Mesodermal cell (in vitro differentiated cells): ENCODE results near the gene OPN4.
"Not testable (repeated sequence)": the region's sequence is repeated elsewhere in the genome, so short reads cannot be mapped to it uniquely, and the experiment has no call there.

ENCODE experiments used
- H3K27ac ChIP-seq: 2 replicates; pipeline ENCODE4 v1.7.0; 2013; ENCODE audit warnings: mild to moderate bottlenecking, low read depth, low read length, moderate library complexity; ENCODE audit not compliant: severe bottlenecking
- H3K36me3 ChIP-seq: 2 replicates; pipeline ENCODE4 v1.7.1; 2013; ENCODE audit warnings: mild to moderate bottlenecking, low read length, moderate library complexity; ENCODE audit not compliant: control insufficient read depth, insufficient read depth
- H3K4me1 ChIP-seq: one replicate; pipeline ENCODE4 v1.7.1; 2013; ENCODE audit warnings: mild to moderate bottlenecking, low read length; ENCODE audit not compliant: insufficient read depth, control insufficient read depth, poor library complexity, severe bottlenecking
- H3K4me3 ChIP-seq: 2 replicates; pipeline ENCODE4 v1.7.0; 2013; ENCODE audit warnings: low read length, control low read depth, mild to moderate bottlenecking; ENCODE audit not compliant: insufficient read depth, poor library complexity, severe bottlenecking; ENCODE audit errors: extremely low read depth
- H3K9me3 ChIP-seq: 2 replicates; pipeline ENCODE4 v1.7.1; 2013; ENCODE audit warnings: mild to moderate bottlenecking, low read length, moderate library complexity; ENCODE audit not compliant: control insufficient read depth
- WGBS, 2 experiments: methylation state at CpG; one replicate each; pipeline ENCODE4 v1.1.5; 2013; ENCODE audit warnings: missing lambda C conversion rate in 2 of 2; ENCODE audit not compliant: insufficient coverage in 2 of 2; 5-methylcytosine and 5-hydroxymethylcytosine counted together

Gene OPN4

GRCh38 chr10:86632951-86633350 is 21.4 kb upstream of the OPN4 start:
- WGBS, 2 experiments, result 60 to 66% methylated on average over 4 of the region's 5 CpGs
- Histone ChIP-seq H3K9me3 (no peaks in the 10 kb centered on the region), H3K36me3 (no peaks in the 10 kb centered on the region), H3K4me1 (peaks cover 5% of the 10 kb centered on the region), H3K4me3 (no peak overlapping the region), H3K27ac (no peak overlapping the region)

- Histone ChIP-seq H3K36me3 (no peaks in the 10 kb centered on the region), H3K4me1 (peaks cover 5% of the 10 kb centered on the region), H3K9me3 (no peaks in the 10 kb centered on the region), H3K4me3 (no peak overlapping the region), H3K27ac (no peak overlapping the region)
- WGBS, 2 experiments, result no CpG with 5 or more reads among the region's 2 CpGs
Observed at GRCh38 chr10:86635402-86635801, 18.9 kb upstream of the OPN4 start.

GRCh38 chr10:86636311-86636710 is 18.0 kb upstream of the OPN4 start:
- H3K36me3 ChIP-seq, result no peaks in the 10 kb centered on the region
- 83 to 100% methylated on average over 1 of the region's 2 CpGs for WGBS, 2 experiments
- H3K27ac ChIP-seq, result no peak overlapping the region
- no peaks in the 10 kb centered on the region for H3K9me3 ChIP-seq
- peaks cover 5% of the 10 kb centered on the region for H3K4me1 ChIP-seq
- no peak overlapping the region for H3K4me3 ChIP-seq

- H3K4me1 ChIP-seq, result no peaks in the 10 kb centered on the region
- no peaks in the 10 kb centered on the region for H3K9me3 ChIP-seq
- H3K36me3 ChIP-seq, result no peaks in the 10 kb centered on the region
- H3K27ac ChIP-seq, result no peak overlapping the region
- no peak overlapping the region for H3K4me3 ChIP-seq
Observed at GRCh38 chr10:86642021-86642420, 12.3 kb upstream of the OPN4 start.

- Histone ChIP-seq H3K4me3 (no peak overlapping the region), H3K9me3 (no peaks in the 10 kb centered on the region), H3K36me3 (no peaks in the 10 kb centered on the region), H3K27ac (no peak overlapping the region), H3K4me1 (no peaks in the 10 kb centered on the region)
- 79 to 83% methylated on average over 5 of the region's 5 CpGs for WGBS, 2 experiments
Observed at GRCh38 chr10:86642499-86642898, 11.8 kb upstream of the OPN4 start.

- no peak overlapping the region for H3K4me3 ChIP-seq
Observed at GRCh38 chr10:86644152-86644793, 10.1 kb upstream of the OPN4 start.

GRCh38 chr10:86644794-86645445 is 9.4 kb upstream of the OPN4 start:
- Histone ChIP-seq H3K4me3 (no peak overlapping the region), H3K9me3 (no peaks in the 10 kb centered on the region), H3K4me1 (peaks cover 4% of the 10 kb centered on the region), H3K27ac (no peak overlapping the region), H3K36me3 (no peaks in the 10 kb centered on the region)
- WGBS, 2 experiments, result 75 to 77% methylated on average over 4 to 5 of the region's 5 CpGs

More at GRCh38 chr10:86644152-86644793, 10.1 kb upstream of the OPN4 start:
- 70% methylated on average over 5 of the region's 5 CpGs; no CpG with 5 or more reads in 1 of the 2 experiments for WGBS, 2 experiments
- H3K9me3 ChIP-seq, result no peaks in the 10 kb centered on the region
- peaks cover 2% of the 10 kb centered on the region for H3K4me1 ChIP-seq
- no peak overlapping the region for H3K27ac ChIP-seq
- H3K36me3 ChIP-seq, result no peaks in the 10 kb centered on the region

- 91 to 100% methylated on average over 1 to 5 of the region's 5 CpGs for WGBS, 2 experiments
- not testable (repeated sequence) for H3K36me3 ChIP-seq, H3K9me3 ChIP-seq, H3K4me1 ChIP-seq, H3K4me3 ChIP-seq, H3K27ac ChIP-seq
Observed at GRCh38 chr10:86645621-86646165, 8.7 kb upstream of the OPN4 start.

- 94 to 100% methylated on average over 2 to 4 of the region's 5 CpGs for WGBS, 2 experiments
- no peaks in the 10 kb centered on the region for H3K36me3 ChIP-seq
- H3K9me3 ChIP-seq, result no peaks in the 10 kb centered on the region
- peaks cover 4% of the 10 kb centered on the region for H3K4me1 ChIP-seq
- H3K27ac ChIP-seq, result no peak overlapping the region
- no peak overlapping the region for H3K4me3 ChIP-seq
Observed at GRCh38 chr10:86646532-86646931, 7.8 kb upstream of the OPN4 start.

- Histone ChIP-seq H3K27ac (no peak overlapping the region), H3K4me3 (no peak overlapping the region), H3K36me3 (no peaks in the 10 kb centered on the region), H3K9me3 (no peaks in the 10 kb centered on the region), H3K4me1 (peaks cover 4% of the 10 kb centered on the region)
- 84 to 94% methylated on average over 6 of the region's 6 CpGs for WGBS, 2 experiments
Observed at GRCh38 chr10:86646933-86647332, 7.4 kb upstream of the OPN4 start.
